Pons (tissue), 1 donor: Measurements from ENCODE around the gene GFY.

Experiments used
- DNase-seq: peaks from one replicate; pipeline ENCODE4 v3.0.0-alpha.2; 2016; ENCODE audit warnings: low spot score

GFY gene

DNA sequence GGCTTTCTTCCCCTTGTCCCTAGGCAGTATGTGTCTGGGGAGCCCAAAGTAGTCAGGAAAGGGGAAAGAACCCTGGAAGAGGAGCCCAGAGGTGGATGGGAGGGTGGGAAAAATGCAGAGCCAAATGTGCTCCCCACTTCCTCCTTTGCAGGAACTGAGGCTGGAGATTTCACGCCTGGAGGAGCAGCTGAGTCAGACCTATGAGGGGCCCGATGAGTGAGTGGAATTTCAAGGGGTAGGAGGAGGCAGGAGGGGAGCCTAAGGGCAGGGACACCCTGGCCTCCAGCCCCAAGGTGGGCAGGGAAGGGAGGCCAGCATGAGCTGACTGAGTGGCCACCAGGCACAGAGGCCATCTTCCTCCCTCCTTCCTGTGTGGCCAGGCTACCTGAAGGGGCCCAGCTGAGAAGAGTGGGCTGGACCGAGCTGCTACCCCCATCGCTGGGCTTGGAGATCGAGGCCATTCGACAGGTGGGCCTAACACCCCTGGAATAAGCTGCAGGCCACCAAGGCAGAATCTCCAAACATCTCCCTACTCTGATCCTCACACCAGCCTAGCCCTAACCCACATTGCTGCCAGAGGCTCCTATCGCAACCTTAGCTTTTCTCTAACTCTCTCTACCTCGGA is 16.3 kb upstream of the GFY start:
- DNase-seq: no peak

DNA sequence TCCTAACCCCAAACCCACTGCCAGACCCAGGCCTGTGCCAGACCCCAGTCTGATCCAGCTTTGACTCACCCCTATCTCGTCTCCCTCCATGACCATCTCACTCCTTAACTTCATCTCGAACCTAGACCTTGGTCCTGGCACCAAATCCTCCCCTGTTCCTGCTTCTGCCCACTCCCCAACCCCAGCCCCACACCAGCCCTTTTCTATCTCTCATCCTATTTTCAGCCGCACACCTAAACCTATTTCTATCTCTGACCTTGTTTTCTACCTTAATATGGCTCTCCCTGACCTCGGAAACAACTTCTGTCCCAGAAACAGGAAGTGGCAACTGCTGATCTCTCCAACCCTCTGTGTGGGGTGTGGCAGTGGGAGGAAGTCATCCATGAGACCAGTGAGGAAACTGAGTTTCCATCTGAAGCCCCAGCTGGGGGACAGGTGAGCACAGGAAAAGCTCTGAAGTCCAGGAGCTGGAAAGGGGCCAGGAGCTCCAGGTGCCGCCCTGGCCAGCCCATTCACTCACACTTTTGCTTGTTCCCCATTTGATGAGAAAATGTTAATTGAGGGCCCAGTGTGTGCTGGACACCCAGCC is 15.7 kb upstream of the GFY start:
- no peak for DNase-seq

DNA sequence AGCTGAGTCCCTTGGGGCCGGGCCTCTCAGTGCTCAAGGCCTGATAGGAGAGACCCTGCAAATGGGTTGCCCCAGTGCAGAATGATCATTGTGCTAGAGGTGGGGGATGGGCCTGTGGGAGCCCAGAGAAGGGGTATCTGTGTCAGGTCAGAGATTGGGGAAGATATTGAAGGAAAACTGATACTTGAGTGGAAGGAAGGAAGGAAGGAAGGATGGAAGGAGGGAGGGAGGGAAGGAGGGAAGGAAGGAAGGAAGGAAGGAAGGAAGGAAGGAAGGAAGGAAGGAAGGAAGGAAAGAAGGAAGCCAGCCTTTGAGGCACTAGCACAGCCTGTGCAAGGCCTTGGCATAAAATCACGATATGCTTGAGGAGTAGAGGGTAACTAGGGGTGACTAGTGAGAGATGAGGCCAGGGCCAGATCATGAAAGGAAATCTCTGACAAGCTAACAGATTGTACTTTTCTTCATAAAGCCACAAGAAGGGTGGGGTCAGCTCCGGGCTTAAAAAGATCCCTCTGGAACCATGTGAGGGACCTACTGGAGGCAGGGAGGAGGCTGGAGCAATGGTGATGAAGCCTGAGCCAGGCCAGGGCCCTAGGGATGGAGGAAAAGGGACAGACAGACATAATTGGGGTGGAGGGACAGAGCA is 13.4 kb upstream of the GFY start:
- no peak for DNase-seq

DNA sequence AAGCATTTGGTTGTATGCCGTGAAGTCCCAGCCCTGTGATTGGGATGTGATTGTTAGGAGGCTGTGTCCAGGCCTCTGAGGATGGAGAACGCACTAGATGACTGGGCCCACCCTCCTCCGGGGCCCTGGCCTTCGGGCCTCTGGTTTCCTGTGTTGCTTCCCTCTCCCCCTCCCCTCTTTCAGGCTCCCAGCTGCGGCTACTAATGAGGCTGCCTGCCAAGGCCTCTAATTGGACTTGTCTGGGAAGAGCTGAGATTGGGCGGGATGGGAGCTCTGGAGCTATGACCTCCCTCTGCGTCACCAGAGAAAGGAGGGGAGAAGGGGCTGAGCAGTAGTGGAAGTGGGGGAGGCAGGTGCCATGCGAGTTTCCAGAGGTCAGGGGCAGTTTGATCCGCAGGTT is 11.8 kb upstream of the GFY start:
- DNase-seq: no peak

DNA sequence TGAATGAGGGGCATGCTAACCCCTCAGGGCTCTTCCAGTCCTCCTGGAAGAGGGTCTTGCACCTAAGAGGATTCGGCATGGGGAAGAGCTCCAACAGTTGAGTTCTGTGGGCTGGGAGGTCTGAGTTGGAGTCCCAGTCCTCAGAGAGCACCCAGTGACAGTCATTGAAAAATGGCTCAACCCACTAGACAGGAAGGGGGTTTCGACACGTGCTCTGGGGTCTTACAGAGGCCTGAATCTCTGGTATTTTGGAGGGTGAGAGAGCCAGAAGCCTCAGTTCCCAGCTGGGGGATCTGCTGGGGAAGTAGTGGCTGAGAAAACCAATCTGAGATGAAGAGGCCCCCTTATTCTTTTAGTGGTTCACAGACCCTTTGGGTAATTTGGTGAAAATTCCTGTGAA is 10.9 kb upstream of the GFY start:
- DNase-seq: no peak

DNA sequence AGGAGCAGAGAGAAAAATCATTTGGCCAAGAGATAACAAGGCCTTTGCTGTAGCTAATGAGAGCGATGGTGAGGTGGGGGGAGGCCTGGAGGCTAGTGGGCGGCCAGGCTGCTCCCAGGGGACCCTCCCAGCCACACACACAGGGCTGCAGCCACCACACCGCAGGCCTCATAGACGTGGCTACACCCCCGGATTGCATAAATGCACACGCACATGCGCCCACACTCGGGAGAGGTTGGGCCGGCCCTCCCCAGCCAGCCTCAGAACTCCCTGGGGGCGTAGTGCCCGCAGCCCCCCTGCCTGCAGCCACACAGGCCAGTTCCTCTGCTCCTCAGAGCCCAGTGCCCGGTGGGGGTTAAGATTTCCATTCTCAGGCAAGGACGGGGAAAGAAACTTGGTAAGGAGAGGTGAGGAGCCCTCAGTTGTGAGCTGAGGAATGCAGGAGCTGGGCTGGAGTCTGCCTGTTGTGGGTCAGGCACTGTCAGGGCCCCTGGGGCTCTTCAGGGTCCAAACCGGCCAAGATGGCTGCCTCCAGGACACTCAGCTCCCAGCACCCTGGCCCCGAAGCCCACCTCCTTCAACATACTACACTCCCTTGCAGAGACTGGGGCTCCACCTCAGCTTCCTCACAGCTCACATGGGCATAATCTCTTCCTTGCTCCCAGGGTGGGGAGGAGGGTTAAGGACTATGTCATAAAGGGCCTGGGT is 9.9 kb upstream of the GFY start:
- no peak for DNase-seq

- no peak for DNase-seq
These were observed 9.4 kb upstream of the GFY start for GRCh38 chr19:49415810-49416200.

DNA sequence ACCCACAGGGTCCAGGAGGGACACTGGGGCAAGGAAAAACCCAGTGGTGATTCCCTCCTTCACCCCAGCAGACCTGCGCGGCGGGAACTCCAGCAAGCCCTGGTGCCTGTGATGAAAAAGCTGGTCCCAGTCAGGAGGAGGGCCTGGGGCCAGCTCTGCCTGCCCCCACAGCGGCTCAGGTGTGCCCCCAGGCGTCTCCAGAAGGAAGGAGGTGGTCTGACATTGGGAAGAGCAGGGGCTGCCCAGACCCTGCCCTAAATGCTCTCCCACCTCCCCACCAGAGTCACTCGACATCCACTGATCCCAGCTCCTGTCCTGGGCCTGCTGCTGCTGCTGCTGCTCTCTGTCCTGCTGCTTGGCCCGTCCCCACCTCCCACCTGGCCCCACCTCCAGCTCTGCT is 8.1 kb upstream of the GFY start:
- no peak for DNase-seq

DNA sequence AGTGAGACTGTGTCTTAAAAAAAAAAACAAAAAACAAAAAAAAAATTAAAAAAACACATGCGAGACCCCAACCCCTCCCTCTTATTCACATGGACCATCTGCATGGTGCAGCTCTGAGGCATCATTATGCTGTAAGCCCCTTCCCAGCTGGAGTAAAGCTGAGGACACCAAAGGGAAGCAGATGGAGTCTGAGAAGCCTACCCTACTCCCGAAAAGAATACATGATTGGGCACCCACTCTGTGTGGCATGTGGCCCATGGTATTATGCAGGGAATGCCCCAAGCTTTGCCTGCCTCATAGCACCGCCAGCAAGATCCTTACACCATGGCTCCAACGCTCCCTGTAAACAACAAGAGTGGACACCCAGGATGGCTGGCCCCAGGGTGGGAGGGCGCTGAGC is 6.7 kb upstream of the GFY start:
- DNase-seq: no peak

GRCh38 chr19:49419173-49419572 is 6.0 kb upstream of the GFY start:
- DNase-seq: no peak

DNA sequence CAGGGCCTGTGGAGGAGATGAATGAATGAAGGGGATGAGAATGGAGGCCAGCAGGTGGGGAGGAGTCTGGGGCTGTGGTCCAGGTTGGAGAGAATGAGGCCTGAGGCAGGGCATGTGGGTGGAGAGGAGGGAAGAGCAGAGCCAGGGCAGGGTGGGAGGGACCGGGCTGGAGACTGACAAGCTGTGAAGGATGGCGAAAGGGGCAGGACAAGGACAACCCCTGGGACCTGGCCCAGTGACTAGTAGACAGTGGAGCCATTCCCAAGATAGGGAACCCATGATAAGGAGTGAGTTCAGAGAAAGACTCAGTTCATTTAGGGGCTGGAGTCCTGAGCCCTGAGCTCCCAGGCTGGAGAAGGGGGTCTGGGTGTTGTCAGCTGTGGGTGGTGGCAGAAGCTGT is 5.0 kb upstream of the GFY start:
- DNase-seq: no peak

GRCh38 chr19:49421039-49421877 is 3.9 kb upstream of the GFY start:
- no peak for DNase-seq

DNA sequence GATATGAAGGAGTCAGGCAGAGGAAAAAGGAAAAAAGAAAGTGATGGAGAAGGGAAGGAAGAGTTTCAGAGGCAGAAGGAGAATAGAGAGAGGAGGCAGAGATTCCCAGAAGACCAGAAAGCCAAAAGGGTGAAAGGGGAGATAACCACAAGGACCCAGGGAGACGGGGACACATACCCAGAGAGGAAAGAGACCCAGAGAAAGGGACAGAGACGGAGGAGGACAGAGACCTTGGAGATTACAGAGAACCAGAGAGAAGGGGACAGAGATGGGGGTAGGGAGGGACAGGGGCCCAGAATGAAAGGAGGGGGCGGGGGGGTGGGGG is 3.3 kb upstream of the GFY start:
- DNase-seq: no peak

GRCh38 chr19:49422407-49423070 is 2.6 kb upstream of the GFY start:
- no peak for DNase-seq

DNA sequence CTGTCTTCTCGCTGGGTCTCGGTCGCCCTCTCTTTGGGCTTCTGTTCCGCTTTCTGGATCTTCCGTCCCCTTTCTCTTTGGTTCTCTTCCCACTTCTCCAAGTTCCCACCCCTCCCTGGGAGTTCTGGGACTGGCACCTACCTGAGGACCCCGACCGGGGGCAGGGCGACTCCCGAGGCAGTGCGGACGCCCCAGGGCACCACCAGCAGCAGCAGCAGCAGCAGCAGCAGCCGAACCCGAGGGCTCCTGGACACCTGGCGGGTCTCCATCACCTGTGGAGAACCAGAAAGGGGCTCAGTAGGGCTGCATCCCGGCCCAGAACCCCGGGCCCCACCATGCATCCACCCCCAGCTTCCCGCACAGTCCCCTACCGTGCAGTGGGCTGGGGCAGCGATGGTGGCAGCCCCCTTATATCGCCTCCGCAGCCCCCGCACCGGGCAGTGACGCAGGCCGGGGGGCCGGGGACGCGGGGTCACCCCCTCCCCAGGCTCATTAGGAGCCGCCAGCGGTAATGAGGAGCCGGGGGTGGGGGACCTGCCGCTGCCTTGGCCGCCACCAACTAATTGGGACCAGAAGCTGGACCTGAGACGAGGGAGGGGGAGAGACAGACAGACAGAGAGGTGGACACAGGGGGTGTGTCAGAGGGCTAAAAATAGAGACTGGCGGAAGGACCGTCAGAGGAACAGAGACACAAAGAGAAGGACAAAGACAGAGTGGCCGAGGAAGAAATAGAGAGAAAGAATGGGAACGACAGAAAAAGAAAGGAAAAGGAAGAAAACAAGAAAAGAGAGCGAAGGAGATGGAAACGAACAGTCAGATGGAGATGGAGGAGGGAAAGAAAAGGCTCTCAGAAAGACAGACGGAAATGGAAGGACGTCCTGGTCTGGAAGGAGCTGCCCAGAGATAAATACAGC is 1.9 kb upstream of the GFY start, which contains the start of gene PTH2:
Gene PTH2, minus strand, starts transcription at position 371 of the 914 bp plus-strand sequence. Its CDS starts 102 bp downstream, at position 269.
- DNase-seq: no peak

- DNase-seq: no peak
These were observed 1.2 kb upstream of the GFY start for GRCh38 chr19:49423985-49424303.

- DNase-seq: no peak
These were observed 869 bp downstream of the GFY start for GRCh38 chr19:49425922-49426592.

DNA sequence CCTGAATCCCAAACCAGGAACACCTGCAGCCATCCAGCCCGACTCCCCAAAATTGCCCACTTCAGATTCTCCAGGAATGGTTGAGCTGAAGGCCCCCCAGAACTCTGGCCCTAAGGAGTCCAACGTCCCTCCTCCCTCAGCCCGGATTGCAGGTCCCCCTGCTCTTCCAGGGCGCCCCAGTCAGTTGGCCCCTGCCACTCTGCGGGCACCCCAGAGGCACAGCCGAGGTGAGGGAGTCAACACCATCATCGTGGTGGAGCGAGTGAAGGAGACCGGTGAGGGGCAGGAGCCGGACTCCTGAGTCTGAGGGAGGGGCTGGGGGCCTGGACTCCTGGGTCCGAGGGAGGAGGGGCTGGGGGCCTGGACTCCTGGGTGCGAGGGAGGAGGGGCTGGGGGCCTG is 2.2 kb downstream of the GFY start:
- no peak for DNase-seq

DNA sequence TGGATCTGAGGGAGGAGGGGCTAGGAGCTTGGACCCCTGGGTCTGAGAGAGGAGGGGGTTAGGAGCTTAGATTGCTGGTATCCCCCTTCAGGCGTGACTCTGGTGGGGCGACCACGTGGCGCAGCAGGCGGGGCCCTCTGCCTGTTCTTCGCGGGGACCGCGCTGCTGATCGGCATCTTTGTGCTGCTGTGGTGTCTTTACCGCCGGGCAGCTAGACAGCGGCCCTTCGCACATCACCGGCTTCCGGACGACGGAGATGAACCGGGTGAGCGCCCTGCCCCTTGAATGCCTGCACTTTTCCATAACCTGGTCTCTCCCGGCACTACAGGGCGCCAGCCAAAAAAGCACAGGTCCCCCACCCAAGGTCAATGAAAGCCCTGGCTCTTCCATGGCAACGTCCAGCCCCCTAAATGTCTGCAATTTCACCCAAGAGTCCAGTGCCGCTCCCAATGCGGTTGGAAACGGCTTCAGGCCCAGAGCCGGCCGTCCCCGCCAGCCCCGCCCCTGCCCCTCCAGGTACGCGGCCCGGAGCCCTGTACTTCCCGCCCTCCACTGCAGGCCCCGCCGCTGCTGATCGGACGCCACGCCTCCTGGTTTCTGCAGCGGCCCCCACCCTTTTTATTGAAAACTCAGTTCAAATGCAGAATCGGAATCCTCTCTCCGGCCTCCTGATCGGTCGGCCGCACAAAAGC is 2.8 kb downstream of the GFY start:
- no peak for DNase-seq
